Measurements from ENCODE around the gene WWOX. TPM values are rescaled to one million over a fixed set of nuclear protein-coding genes. Genes with fewer than 3 reads are reported as not detected.

The WWOX gene
- total and polyA plus RNA-seq, 4 experiments from 2014 or later = 10.4 to 23.1 (median 17.5) TPM

GRCh38 chr16:78065319-78065718, 34.1 kb upstream of the WWOX start:
- Histone ChIP-seq H3K27ac (ENCODE audit: low read depth, low read length) (no peak overlapping the region), H3K36me3 (ENCODE audit: insufficient read depth, low read length) (no peaks in the 10 kb centered on the region), H3K27me3 (ENCODE audit: insufficient read depth, low read length) (no peaks in the 10 kb centered on the region), H3K4me1 (ENCODE audit: insufficient read depth, low read length) (no peaks in the 10 kb centered on the region), H3K4me3 (ENCODE audit: low read length in 2 of 2) (no peak overlapping the region), H3K9me3 (ENCODE audit: control insufficient read depth in 1 of 2, low read length in 2 of 2) (no peaks in the 10 kb centered on the region)
- intact Hi-C loops (cut with micrococcal nuclease) = no loop called here
- Mint-ChIP-seq H3K27ac (no peak overlapping the region), H3K4me1 (no peaks in the 10 kb centered on the region), H3K27me3 (peaks cover 15% of the 10 kb centered on the region in 2 donors), H3K4me3 (no peak overlapping the region), H3K9me3 (peaks cover 0 to 4% (median 0%) of the 10 kb centered on the region in 8 donors), H3K36me3 (no peaks in the 10 kb centered on the region)
- ChIA-PET POLR2A (ENCODE audit: partially characterized antibody) (interaction anchor here (0.6 kb wide), 1 partner anchor 264 kb away, joined by 3 read pairs; no protein-coding TSS in a partner anchor), CTCF (ENCODE audit: partially characterized antibody) (no interaction called here)
- DNase-seq = no peak

GRCh38 chr16:78069913-78070312, 29.5 kb upstream of the WWOX start:
- CTCF ChIA-PET (ENCODE audit: partially characterized antibody) = no interaction called here
- no peaks in the 10 kb centered on the region for H3K36me3 Mint-ChIP-seq
- POLR2A ChIA-PET (ENCODE audit: partially characterized antibody) = no interaction called here
- H3K27me3 Mint-ChIP-seq = peaks cover 11 to 26% of the 10 kb centered on the region in 2 donors
- Histone ChIP-seq H3K9me3 (ENCODE audit: control insufficient read depth in 1 of 2, low read length in 2 of 2) (no peaks in the 10 kb centered on the region), H3K36me3 (ENCODE audit: insufficient read depth, low read length) (no peaks in the 10 kb centered on the region), H3K27ac (ENCODE audit: low read depth, low read length) (no peak overlapping the region), H3K27me3 (ENCODE audit: insufficient read depth, low read length) (no peaks in the 10 kb centered on the region), H3K4me3 (ENCODE audit: low read length in 2 of 2) (no peak overlapping the region), H3K4me1 (ENCODE audit: insufficient read depth, low read length) (no peaks in the 10 kb centered on the region)
- no peak overlapping the region for H3K27ac Mint-ChIP-seq
- no peaks in the 10 kb centered on the region for H3K4me1 Mint-ChIP-seq
- no peak overlapping the region for H3K4me3 Mint-ChIP-seq
- intact Hi-C loops (cut with micrococcal nuclease) = no loop called here
- no peak for DNase-seq
- peaks cover 0 to 4% (median 0%) of the 10 kb centered on the region in 8 donors for H3K9me3 Mint-ChIP-seq

- ChIA-PET CTCF (ENCODE audit: partially characterized antibody) (no interaction called here), POLR2A (ENCODE audit: partially characterized antibody) (no interaction called here)
- no peak for DNase-seq
- Mint-ChIP-seq H3K9me3 (peaks cover 0 to 4% (median 0%) of the 10 kb centered on the region in 8 donors), H3K36me3 (no peaks in the 10 kb centered on the region), H3K4me3 (no peak overlapping the region), H3K27me3 (peaks cover 9 to 22% of the 10 kb centered on the region in 2 donors), H3K4me1 (no peaks in the 10 kb centered on the region), H3K27ac (no peak overlapping the region)
- no peaks in the 10 kb centered on the region for H3K27me3 ChIP-seq (ENCODE audit: insufficient read depth, low read length)
- H3K4me3 ChIP-seq (ENCODE audit: low read length in 2 of 2) = no peak overlapping the region
- H3K4me1 ChIP-seq (ENCODE audit: insufficient read depth, low read length) = no peaks in the 10 kb centered on the region
- H3K9me3 ChIP-seq (ENCODE audit: control insufficient read depth in 1 of 2, low read length in 2 of 2) = no peaks in the 10 kb centered on the region
- H3K36me3 ChIP-seq (ENCODE audit: insufficient read depth, low read length) = no peaks in the 10 kb centered on the region
- H3K27ac ChIP-seq (ENCODE audit: low read depth, low read length) = no peak overlapping the region
- intact Hi-C loops (cut with micrococcal nuclease) = no loop called here
Measured at GRCh38 chr16:78072275-78072674, 27.2 kb upstream of the WWOX start.

GRCh38 chr16:78075800-78076199, 23.7 kb upstream of the WWOX start:
- Histone ChIP-seq H3K36me3 (ENCODE audit: insufficient read depth, low read length) (no peaks in the 10 kb centered on the region), H3K27me3 (ENCODE audit: insufficient read depth, low read length) (no peaks in the 10 kb centered on the region), H3K4me1 (ENCODE audit: insufficient read depth, low read length) (no peaks in the 10 kb centered on the region), H3K27ac (ENCODE audit: low read depth, low read length) (no peak overlapping the region), H3K4me3 (ENCODE audit: low read length in 2 of 2) (no peak overlapping the region), H3K9me3 (ENCODE audit: control insufficient read depth in 1 of 2, low read length in 2 of 2) (no peaks in the 10 kb centered on the region)
- intact Hi-C loops (cut with micrococcal nuclease) = no loop called here
- DNase-seq = no peak
- no peak overlapping the region for H3K4me3 Mint-ChIP-seq
- CTCF ChIA-PET (ENCODE audit: partially characterized antibody) = no interaction called here
- no peaks in the 10 kb centered on the region for H3K36me3 Mint-ChIP-seq
- no peaks in the 10 kb centered on the region for H3K4me1 Mint-ChIP-seq
- peaks cover 0 to 2% (median 0%) of the 10 kb centered on the region in 8 donors for H3K9me3 Mint-ChIP-seq
- no peak overlapping the region for H3K27ac Mint-ChIP-seq
- POLR2A ChIA-PET (ENCODE audit: partially characterized antibody) = no interaction called here
- peaks cover 6 to 14% of the 10 kb centered on the region in 2 donors for H3K27me3 Mint-ChIP-seq

GRCh38 chr16:78081341-78081740, 18.1 kb upstream of the WWOX start:
- CTCF ChIA-PET (ENCODE audit: partially characterized antibody) = no interaction called here

GRCh38 chr16:78091419-78091818, 8.0 kb upstream of the WWOX start:
- no peak for DNase-seq
- Mint-ChIP-seq H3K27ac (no peak overlapping the region), H3K4me3 (no peak overlapping the region), H3K9me3 (peaks cover 0 to 2% (median 0%) of the 10 kb centered on the region in 8 donors), H3K36me3 (no peaks in the 10 kb centered on the region), H3K4me1 (no peaks in the 10 kb centered on the region), H3K27me3 (peaks cover 4 to 13% of the 10 kb centered on the region in 2 donors)
- Histone ChIP-seq H3K27me3 (ENCODE audit: insufficient read depth, low read length) (no peaks in the 10 kb centered on the region), H3K9me3 (ENCODE audit: control insufficient read depth in 1 of 2, low read length in 2 of 2) (no peaks in the 10 kb centered on the region), H3K4me1 (ENCODE audit: insufficient read depth, low read length) (no peaks in the 10 kb centered on the region), H3K4me3 (ENCODE audit: low read length in 2 of 2) (no peak overlapping the region), H3K36me3 (ENCODE audit: insufficient read depth, low read length) (no peaks in the 10 kb centered on the region), H3K27ac (ENCODE audit: low read depth, low read length) (no peak overlapping the region)
- intact Hi-C loops (cut with micrococcal nuclease) = no loop called here
- ChIA-PET POLR2A (ENCODE audit: partially characterized antibody) (no interaction called here), CTCF (ENCODE audit: partially characterized antibody) (interaction anchor here (0.6 to 1.4 kb wide), 2 partner anchors 12 to 32 kb away, joined by 3 to 4 read pairs; no protein-coding TSS in a partner anchor)

More at GRCh38 chr16:78081341-78081740, 18.1 kb upstream of the WWOX start:
- POLR2A ChIA-PET (ENCODE audit: partially characterized antibody) = no interaction called here
- Histone ChIP-seq H3K4me1 (ENCODE audit: insufficient read depth, low read length) (no peaks in the 10 kb centered on the region), H3K27me3 (ENCODE audit: insufficient read depth, low read length) (no peaks in the 10 kb centered on the region), H3K36me3 (ENCODE audit: insufficient read depth, low read length) (no peaks in the 10 kb centered on the region), H3K27ac (ENCODE audit: low read depth, low read length) (no peak overlapping the region), H3K9me3 (ENCODE audit: control insufficient read depth in 1 of 2, low read length in 2 of 2) (no peaks in the 10 kb centered on the region), H3K4me3 (ENCODE audit: low read length in 2 of 2) (no peak overlapping the region)
- Mint-ChIP-seq H3K9me3 (peaks cover 0 to 2% (median 0%) of the 10 kb centered on the region in 8 donors), H3K4me1 (no peaks in the 10 kb centered on the region), H3K27ac (no peak overlapping the region), H3K4me3 (no peak overlapping the region), H3K27me3 (peaks cover 8 to 10% of the 10 kb centered on the region in 2 donors), H3K36me3 (no peaks in the 10 kb centered on the region)
- DNase-seq = no peak
- intact Hi-C loops (cut with micrococcal nuclease) = no loop called here

- Histone ChIP-seq H3K4me3 (ENCODE audit: low read length in 2 of 2) (no peak overlapping the region), H3K36me3 (ENCODE audit: insufficient read depth, low read length) (no peaks in the 10 kb centered on the region), H3K27me3 (ENCODE audit: insufficient read depth, low read length) (no peaks in the 10 kb centered on the region), H3K27ac (ENCODE audit: low read depth, low read length) (no peak overlapping the region), H3K4me1 (ENCODE audit: insufficient read depth, low read length) (no peaks in the 10 kb centered on the region), H3K9me3 (ENCODE audit: control insufficient read depth in 1 of 2, low read length in 2 of 2) (no peaks in the 10 kb centered on the region)
- no peaks in the 10 kb centered on the region for H3K36me3 Mint-ChIP-seq
- no peaks in the 10 kb centered on the region for H3K4me1 Mint-ChIP-seq
- no peak overlapping the region for H3K4me3 Mint-ChIP-seq
- peaks cover 4 to 13% of the 10 kb centered on the region in 2 donors for H3K27me3 Mint-ChIP-seq
- H3K9me3 Mint-ChIP-seq = peaks cover 0 to 2% (median 0%) of the 10 kb centered on the region in 8 donors
- POLR2A ChIA-PET (ENCODE audit: partially characterized antibody) = no interaction called here
- no peak for DNase-seq
- intact Hi-C loops (cut with micrococcal nuclease) = no loop called here
- CTCF ChIA-PET (ENCODE audit: partially characterized antibody) = interaction anchor here (1.0 kb wide), 1 partner anchor 9 kb away, joined by 3 read pairs; no protein-coding TSS in a partner anchor
- H3K27ac Mint-ChIP-seq = no peak overlapping the region
Measured at GRCh38 chr16:78092758-78093157, 6.7 kb upstream of the WWOX start.

- intact Hi-C loops (cut with micrococcal nuclease) = no loop called here
- ChIA-PET POLR2A (ENCODE audit: partially characterized antibody) (no interaction called here), CTCF (ENCODE audit: partially characterized antibody) (no interaction called here)
- DNase-seq = no peak
- Histone ChIP-seq H3K27me3 (ENCODE audit: insufficient read depth, low read length) (no peaks in the 10 kb centered on the region), H3K4me1 (ENCODE audit: insufficient read depth, low read length) (peaks cover 6% of the 10 kb centered on the region), H3K36me3 (ENCODE audit: insufficient read depth, low read length) (no peaks in the 10 kb centered on the region), H3K27ac (ENCODE audit: low read depth, low read length) (no peak overlapping the region), H3K9me3 (ENCODE audit: control insufficient read depth in 1 of 2, low read length in 2 of 2) (no peaks in the 10 kb centered on the region), H3K4me3 (ENCODE audit: low read length in 2 of 2) (no peak overlapping the region)
- Mint-ChIP-seq H3K4me3 (no peak overlapping the region), H3K36me3 (no peaks in the 10 kb centered on the region), H3K27me3 (peaks cover 4 to 13% of the 10 kb centered on the region in 2 donors), H3K27ac (no peak overlapping the region), H3K9me3 (peaks cover 0 to 2% (median 0%) of the 10 kb centered on the region in 8 donors), H3K4me1 (peaks cover 5 to 7% (median 6%) of the 10 kb centered on the region in 4 donors)
Measured at GRCh38 chr16:78094166-78094565, 5.3 kb upstream of the WWOX start.
